HG03280 (cell line): ENCODE data around the gene ABLIM1.

Source experiments
- ATAC-seq: cut with Tn5 transposase; IDR thresholded peaks from one replicate; pipeline ENCODE4 v1.9.1; 2021; ENCODE audit warnings: mild to moderate bottlenecking, moderate library complexity; ENCODE audit not compliant: unreplicated experiment

The ABLIM1 gene

GRCh38 chr10:114551636-114551972, 106.5 kb downstream of the ABLIM1 start:
- no peak for ATAC-seq

DNA sequence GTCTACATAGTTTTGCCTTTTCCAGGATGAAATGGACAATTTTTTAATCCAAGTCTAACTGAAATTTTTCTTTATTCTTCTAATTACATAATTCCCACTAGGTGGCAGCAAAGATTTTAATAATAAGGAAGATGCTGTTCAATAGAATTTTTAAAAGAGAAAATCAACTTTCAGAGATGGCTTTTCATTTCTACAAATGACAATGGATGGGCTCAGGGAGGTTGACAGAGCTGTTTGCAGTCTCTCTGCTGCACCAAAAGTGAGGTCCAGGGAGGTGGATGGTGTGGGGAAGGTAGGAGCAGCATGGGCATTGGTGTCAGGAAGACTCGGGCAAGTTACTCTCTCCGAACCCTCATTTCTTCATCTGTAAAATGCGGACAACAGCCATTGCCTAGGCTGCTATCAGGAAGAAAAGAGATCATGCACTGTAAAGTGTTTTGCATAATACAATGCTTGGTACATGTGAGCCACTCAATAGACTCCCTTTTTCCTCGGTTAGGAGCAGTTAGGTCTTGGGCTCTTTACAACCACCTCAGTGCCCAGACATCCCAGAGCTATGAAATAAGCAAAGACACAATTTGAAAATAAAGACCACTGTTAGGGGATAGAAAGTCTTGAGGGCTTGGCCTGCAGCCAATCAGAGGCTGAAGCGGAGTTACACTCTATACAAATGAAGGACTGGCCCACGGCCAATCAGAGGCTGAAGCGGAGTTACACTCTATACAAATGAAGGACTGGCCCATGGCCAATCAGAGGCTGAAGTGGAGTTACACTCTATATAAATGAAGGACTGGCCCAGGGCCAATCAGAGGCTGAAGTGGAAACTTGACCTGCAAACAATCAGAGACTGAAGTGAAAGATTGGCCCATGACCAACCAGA, 107.1 kb downstream of the ABLIM1 start:
- ATAC-seq, result no peak

DNA sequence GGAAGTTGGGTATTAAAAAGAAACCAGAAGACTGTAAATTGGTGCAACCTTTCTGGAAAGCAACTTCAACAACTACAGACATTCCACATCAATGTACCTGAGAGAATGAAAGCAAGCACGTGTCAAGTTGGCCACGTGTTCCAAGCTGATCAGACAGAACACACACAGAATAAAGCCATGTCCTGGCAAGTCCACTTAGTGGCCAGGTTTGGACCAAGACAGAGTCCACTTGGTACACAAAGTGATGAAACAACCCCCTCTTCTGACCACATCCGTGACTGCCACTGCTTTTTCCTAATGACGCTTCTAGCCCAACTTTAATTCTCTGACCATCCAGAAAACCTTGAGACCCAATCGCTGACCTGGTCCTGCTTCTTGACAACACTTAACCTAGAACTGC, 109.4 kb downstream of the ABLIM1 start:
- ATAC-seq, result no peak

DNA sequence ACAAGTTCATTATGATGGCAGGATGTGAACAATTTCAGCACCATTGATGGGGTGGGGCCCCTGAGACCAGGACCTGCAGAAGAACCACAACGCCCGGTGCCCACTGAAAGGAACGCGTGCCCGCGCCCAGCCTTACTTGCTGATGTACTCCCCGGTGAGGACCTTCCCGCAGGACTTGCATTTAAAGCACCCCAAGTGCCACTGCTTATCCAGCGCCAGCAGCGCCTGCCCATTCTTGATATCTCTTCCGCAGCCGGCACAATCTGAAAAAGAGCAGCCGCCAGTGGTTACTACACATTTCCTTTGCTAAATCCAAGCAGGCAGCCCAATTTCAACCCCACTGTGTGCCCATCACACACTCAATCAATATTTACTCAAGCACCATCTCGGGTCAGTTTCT, 110.6 kb downstream of the ABLIM1 start:
- no peak for ATAC-seq

DNA sequence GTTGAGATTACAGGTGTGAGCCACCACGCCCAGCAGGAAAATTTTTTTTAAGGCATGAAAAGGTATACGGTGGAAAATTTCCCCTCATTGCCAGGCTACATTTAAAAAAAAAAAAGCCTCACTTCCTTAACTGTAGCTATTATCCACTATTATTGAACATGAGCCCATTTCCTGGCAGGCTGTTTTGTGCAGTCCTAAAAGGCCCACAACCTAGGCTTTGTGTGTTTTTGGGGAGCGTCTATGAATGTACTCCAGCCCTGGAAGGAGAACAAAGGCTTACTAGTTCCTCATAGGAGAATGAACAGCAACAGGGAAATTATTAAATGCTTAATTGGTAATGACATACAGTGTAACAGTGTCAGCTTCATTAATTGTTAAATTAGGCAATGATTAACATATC, 111.0 kb downstream of the ABLIM1 start:
- ATAC-seq, result no peak

DNA sequence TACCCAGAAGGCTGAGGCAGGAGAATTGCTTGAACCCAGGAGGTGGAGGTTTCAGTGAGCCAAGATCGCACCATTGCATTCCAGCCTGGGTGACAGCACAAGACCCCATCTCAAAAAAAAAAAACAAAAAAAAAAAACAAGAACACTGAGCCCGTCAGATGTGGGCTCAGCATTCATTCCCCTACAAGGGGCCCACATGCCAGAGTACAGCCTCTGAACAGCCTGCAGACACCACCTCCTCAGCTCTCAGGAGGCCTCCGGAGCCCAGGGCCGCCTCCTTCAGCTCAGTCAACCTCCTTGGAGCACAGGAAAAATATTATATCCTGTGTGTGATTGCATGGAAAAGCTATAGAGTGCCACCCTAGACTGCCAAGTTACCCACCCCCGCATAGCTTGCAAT, 112.3 kb downstream of the ABLIM1 start:
- ATAC-seq, result no peak

GRCh38 chr10:114545071-114545470, 113.0 kb downstream of the ABLIM1 start:
- ATAC-seq, result no peak

- peak; percentile 90 for ATAC-seq
Observed at GRCh38 chr10:114544045-114544659, 113.9 kb downstream of the ABLIM1 start.

- ATAC-seq, result no peak
Observed at GRCh38 chr10:114543456-114543855, 114.6 kb downstream of the ABLIM1 start.

DNA sequence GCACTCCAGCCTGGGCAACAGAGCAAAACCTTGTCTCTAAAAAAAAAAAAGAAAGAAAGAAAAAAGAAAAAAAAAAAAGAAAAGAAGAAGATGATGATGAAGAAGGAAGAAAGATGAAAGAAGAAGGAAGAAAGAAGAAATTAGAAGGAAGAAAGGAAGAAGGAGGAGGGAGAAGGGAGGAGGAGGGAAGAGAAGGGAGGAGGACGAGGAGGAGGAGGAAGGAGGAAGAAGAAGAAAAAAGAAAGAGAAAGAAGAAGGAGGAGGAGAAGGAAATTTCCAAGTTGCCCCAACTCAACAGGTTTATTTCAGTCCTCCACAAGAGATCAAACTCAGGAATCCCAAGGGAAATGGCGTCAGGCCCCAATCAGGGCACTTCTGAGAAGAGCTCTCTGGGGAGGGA, 115.7 kb downstream of the ABLIM1 start:
- no peak for ATAC-seq

GRCh38 chr10:114541797-114542160, 116.3 kb downstream of the ABLIM1 start:
- no peak for ATAC-seq

GRCh38 chr10:114541081-114541796, 116.8 kb downstream of the ABLIM1 start:
- ATAC-seq, result no peak

DNA sequence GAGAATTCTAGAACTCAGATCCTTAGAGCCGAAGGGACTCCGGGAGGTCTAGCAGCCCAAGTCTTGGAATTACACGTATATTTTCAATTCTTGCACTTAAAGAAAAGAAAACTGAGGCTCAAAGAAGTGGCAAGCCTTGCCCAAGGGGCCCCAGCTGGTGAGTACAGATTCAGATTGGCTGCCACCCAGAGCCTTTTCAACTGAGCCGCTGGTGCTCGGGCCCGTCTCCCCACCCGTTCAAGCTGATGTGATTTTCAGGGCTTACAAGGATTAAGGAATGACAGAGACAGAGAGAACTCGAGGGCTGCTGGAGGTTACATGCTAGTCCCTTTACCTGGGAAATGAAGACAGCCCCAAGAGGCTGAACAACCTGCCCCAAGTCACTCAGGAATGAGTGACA, 117.8 kb downstream of the ABLIM1 start:
- ATAC-seq, result no peak

GRCh38 chr10:114539623-114540022, 118.5 kb downstream of the ABLIM1 start:
- ATAC-seq, result no peak

GRCh38 chr10:114538181-114538906, 119.7 kb downstream of the ABLIM1 start:
- no peak for ATAC-seq

DNA sequence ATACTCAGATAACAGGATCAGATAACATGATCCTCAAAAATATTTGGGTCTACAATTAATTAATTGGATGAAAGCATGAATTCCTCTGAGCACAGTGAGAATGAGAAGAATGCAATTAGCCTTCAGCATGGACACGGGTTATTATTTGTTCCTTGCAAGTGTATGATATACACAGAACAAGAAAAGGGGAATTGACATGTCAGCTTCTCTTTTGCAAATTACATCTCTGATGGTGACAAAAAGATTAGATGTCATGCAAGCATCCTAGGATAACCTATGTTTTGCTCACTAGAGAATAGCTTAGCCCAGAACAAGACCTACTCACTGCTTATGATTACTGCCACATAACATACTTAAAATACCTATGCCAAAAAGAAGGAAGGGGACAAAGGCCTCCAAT, 120.3 kb downstream of the ABLIM1 start:
- no peak for ATAC-seq

- ATAC-seq, result no peak
Observed at GRCh38 chr10:114534571-114534981, 123.5 kb downstream of the ABLIM1 start.

GRCh38 chr10:114532226-114532625, 125.8 kb downstream of the ABLIM1 start:
- no peak for ATAC-seq

DNA sequence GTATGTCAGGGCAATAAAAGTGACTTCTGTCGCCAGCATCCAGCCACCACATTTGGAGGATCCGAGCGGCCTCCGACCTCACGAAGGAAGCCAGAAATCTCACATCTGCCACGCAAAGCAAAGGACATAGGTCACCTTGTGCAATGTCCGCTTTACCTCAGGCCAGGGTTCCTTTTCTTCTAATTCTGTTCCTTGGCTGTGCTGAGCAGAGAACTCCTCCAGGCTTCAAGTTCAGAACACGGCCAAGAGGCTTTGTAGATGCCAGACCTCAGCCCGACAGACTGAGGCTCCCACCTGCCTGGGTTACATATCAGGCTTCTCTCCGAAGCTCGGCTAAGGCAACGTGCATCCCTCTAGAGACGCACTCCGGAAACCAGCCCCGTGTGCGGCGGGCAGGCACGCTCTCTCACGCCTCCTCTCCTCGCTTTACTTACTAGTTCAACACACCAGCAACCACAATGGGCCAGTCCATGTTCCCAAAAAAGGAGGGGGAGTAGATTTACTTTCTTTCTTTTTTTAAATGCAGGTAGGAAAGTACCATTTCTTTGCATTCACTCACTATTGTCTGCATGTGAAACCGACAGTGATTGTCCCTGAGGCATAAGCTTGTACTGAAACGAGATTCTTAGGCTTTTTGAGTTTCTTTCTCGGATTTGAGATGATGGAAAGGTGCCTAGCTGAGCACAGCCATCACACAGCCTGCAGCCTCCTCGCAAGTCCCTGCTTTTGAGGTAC, 131.4 kb downstream of the ABLIM1 start:
- peak; percentile 97 for ATAC-seq

DNA sequence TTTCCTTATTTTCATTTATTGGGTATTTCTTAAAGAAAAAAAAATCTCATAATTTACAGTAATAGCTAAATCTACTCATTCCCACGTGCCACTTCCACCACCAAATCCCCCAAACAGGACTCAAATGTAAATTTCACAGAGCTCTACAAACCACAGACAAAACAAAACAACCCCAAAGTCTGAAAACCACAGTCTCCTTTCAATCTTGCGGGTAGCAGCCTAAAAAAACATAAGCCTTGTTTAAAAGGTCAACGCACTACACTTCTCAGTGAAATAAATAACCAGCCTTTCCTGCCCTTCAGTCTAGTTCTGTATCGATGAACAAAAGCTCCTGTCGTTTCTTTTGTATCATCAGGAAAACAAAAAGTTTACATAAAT, 132.0 kb downstream of the ABLIM1 start:
- ATAC-seq, result peak; percentile 28
